Tongue (tissue), 2 donors: Measurements from ENCODE around the gene MYL7. TPM values are rescaled to one million over a fixed set of nuclear protein-coding genes. Genes with fewer than 3 reads are reported as not detected.
"Not testable (repeated sequence)": the region's sequence is repeated elsewhere in the genome, so short reads cannot be mapped to it uniquely, and the experiment has no call there.

ENCODE experiments used
- DNase-seq: peaks from one replicate; pipeline ENCODE4 v3.0.0-alpha.2; 2015
- total RNA-seq: library from RNA; depleted of rRNA; stranded (reverse); fragments of >200 nt; gene quantifications from one replicate; pipeline ENCODE4 v1.2.3, GENCODE V29; 2014

Gene MYL7
- total RNA-seq, 1 donor from 2014 or later: not detected

- peak; percentile 21 for DNase-seq
Measured at GRCh38 chr7:44131173-44132029, 9.7 kb downstream of the MYL7 start.

- DNase-seq: no peak
Measured at GRCh38 chr7:44128721-44129582, 12.2 kb downstream of the MYL7 start.

GRCh38 chr7:44127161-44127560 is 14.0 kb downstream of the MYL7 start:
- no peak for DNase-seq

GRCh38 chr7:44126574-44126973 is 14.6 kb downstream of the MYL7 start:
- DNase-seq: not testable (repeated sequence)

- DNase-seq: no peak
Measured at GRCh38 chr7:44124822-44125202, 16.3 kb downstream of the MYL7 start.

- peak; percentile 99 for DNase-seq
Measured at GRCh38 chr7:44123190-44124003, 17.7 kb downstream of the MYL7 start, which contains the start of gene POLD2. Gene POLD2, minus strand, starts transcription at chr7:44123548. Its CDS starts 1,495 bp downstream, at chr7:44122053.

- DNase-seq: no peak
Measured at GRCh38 chr7:44122529-44122928, 18.6 kb downstream of the MYL7 start.

- no peak for DNase-seq
Measured at GRCh38 chr7:44121761-44122420, 19.2 kb downstream of the MYL7 start.

- DNase-seq: no peak
Measured at GRCh38 chr7:44120395-44120794, 20.7 kb downstream of the MYL7 start.

GRCh38 chr7:44119829-44120380 is 21.2 kb downstream of the MYL7 start:
- DNase-seq: no peak

GRCh38 chr7:44117801-44118429 is 23.2 kb downstream of the MYL7 start:
- no peak for DNase-seq

- no peak for DNase-seq
Measured at GRCh38 chr7:44116789-44117666, 24.1 kb downstream of the MYL7 start.

GRCh38 chr7:44116087-44116788 is 24.9 kb downstream of the MYL7 start:
- DNase-seq: no peak

GRCh38 chr7:44114586-44115310 is 26.4 kb downstream of the MYL7 start:
- peak; percentile 93 for DNase-seq

GRCh38 chr7:44113764-44114354 is 27.3 kb downstream of the MYL7 start:
- no peak for DNase-seq

- no peak for DNase-seq
Measured at GRCh38 chr7:44112997-44113763, 28.0 kb downstream of the MYL7 start.
